ENCODE measurements around the gene CD47.

CD47 gene

DNA sequence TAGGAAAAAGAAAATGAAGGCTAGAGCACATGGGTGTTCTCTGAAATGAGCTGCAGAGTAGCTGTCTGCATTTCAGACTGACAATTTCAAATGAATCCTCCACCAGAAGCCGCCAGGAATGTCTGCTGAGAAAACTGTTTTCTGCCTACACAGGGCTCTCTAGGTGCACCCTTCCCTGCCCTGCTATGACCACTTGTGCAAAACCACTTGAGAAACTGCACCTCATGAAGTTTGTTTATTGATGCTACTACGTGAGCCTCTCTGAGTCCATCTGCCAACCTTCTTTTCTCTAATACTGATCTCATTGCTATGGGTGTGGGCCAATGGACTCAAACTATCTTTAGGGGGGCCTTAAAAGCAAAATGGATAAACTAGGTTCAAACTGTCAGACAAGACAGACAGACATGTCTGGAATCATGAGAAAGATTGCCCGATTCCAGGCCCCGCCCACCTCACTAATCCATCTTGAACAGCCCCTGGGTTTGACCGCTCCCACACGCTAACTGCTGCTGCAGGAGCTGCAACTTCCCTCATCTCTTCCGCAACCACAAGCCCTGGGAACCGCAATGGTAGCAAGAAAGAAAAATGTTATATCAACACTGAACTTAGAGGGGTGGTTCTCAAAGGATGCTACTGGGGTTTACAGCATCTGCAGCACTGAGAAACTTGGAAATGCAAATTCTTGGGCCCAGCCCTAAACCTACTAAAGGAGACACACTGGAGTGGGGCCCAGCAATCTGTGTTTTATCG, 9.0 kb upstream of the CD47 start:
- H3K9me3 ChIP-seq (replicated peaks in 1 of 11), result peaks cover 0 to 5% (median 0%) of the 10 kb centered on the region in 11 experiments; a peak in 1 of 22 replicates
- H3K36me3 ChIP-seq, result no peaks in the 10 kb centered on the region
- H4K20me1 ChIP-seq, result no peaks in the 10 kb centered on the region
- no peak overlapping the region for H3K4me3 ChIP-seq
- peak overlapping the region in 9 of 11 experiments; percentile 46 to 67 (median 63); a peak in 15 of 22 replicates for H3K9ac ChIP-seq
- H3K27ac ChIP-seq, result peak overlapping the region in 10 of 11 experiments; percentile 50 to 87 (median 82); a peak in 19 of 22 replicates
- peaks cover 37 to 60% (median 45%) of the 10 kb centered on the region in 10 experiments for H3K4me1 ChIP-seq
- TF ChIP-seq Cebpa-rat (IDR thresholded peaks at IDR 0.05), result peak in 10 of 11 experiments; percentile 53 to 94 (median 90); a peak in 18 of 22 replicates
- H3K4me2 ChIP-seq, result peak overlapping the region; percentile 64 to 90 (median 82)
- H3K27me3 ChIP-seq, result no peaks in the 10 kb centered on the region

- H4K20me1 ChIP-seq, result no peaks in the 10 kb centered on the region
- no peaks in the 10 kb centered on the region for H3K27me3 ChIP-seq
- H3K27ac ChIP-seq, result peak overlapping the region in 9 of 11 experiments; percentile 74 to 87 (median 83); a peak in 17 of 22 replicates
- peak overlapping the region in 9 of 11 experiments; percentile 10 to 58 (median 31); a peak in 8 of 22 replicates for H3K9ac ChIP-seq
- peak overlapping the region; percentile 64 to 90 (median 82) for H3K4me2 ChIP-seq
- no peaks in the 10 kb centered on the region for H3K36me3 ChIP-seq
- H3K4me1 ChIP-seq, result peaks cover 37 to 60% (median 45%) of the 10 kb centered on the region in 10 experiments
- no peak for TF ChIP-seq Cebpa-rat (IDR thresholded peaks at IDR 0.05)
- H3K9me3 ChIP-seq (replicated peaks in 1 of 11), result peaks cover 0 to 5% (median 0%) of the 10 kb centered on the region in 11 experiments; a peak in 1 of 22 replicates
- H3K4me3 ChIP-seq, result no peak overlapping the region
These were observed 8.4 kb upstream of the CD47 start for GRCh38 chr3:108099244-108099643.

DNA sequence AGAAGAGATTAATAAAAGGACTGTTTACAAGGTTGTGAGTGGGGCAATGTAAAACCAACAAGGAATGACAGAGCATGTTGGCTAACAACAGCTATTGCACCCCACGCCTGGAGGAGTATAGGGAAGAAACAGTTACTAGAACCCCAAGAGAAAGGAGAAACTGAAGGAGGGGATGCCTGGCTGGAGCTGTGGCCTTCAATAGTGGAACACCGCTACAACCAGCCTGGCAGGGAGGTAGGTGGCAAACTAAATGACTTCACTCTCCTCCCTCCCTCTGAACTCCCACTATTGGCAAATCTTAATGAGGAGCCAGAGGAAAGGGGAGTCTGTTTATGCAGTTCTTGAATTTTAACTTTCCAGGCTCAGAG, 7.2 kb upstream of the CD47 start:
- Histone ChIP-seq H3K4me2 (peak overlapping the region in 1 of 11 experiments; percentile 85; a peak in 1 of 22 replicates), H3K4me3 (no peak overlapping the region), H3K9me3 (replicated peaks in 1 of 11) (peaks cover 0 to 5% (median 0%) of the 10 kb centered on the region in 11 experiments; a peak in 1 of 22 replicates), H3K36me3 (no peaks in the 10 kb centered on the region), H3K27me3 (no peaks in the 10 kb centered on the region), H3K9ac (no peak overlapping the region), H3K4me1 (peaks cover 41 to 59% (median 44%) of the 10 kb centered on the region in 10 experiments), H3K27ac (peak overlapping the region in 6 of 11 experiments; percentile 4 to 87 (median 52); a peak in 6 of 22 replicates), H4K20me1 (no peaks in the 10 kb centered on the region)
- TF ChIP-seq Cebpa-rat (IDR thresholded peaks at IDR 0.05), result no peak

- no peak for TF ChIP-seq Cebpa-rat (IDR thresholded peaks at IDR 0.05)
- Histone ChIP-seq H4K20me1 (no peaks in the 10 kb centered on the region), H3K27me3 (no peaks in the 10 kb centered on the region), H3K4me3 (no peak overlapping the region), H3K4me1 (peaks cover 41 to 59% (median 44%) of the 10 kb centered on the region in 10 experiments), H3K36me3 (no peaks in the 10 kb centered on the region), H3K27ac (peak overlapping the region in 3 of 11 experiments; percentile 4 to 87 (median 81); a peak in 3 of 22 replicates), H3K9me3 (replicated peaks in 1 of 11) (peaks cover 0 to 5% (median 0%) of the 10 kb centered on the region in 11 experiments; a peak in 1 of 22 replicates), H3K4me2 (no peak overlapping the region), H3K9ac (no peak overlapping the region)
These were observed 6.6 kb upstream of the CD47 start for GRCh38 chr3:108097322-108098002.

GRCh38 chr3:108096532-108097321, 5.9 kb upstream of the CD47 start:
- Histone ChIP-seq H3K9ac (no peak overlapping the region), H3K4me1 (peaks cover 41 to 59% (median 44%) of the 10 kb centered on the region in 10 experiments), H3K27me3 (no peaks in the 10 kb centered on the region), H3K4me2 (no peak overlapping the region), H4K20me1 (no peaks in the 10 kb centered on the region), H3K36me3 (no peaks in the 10 kb centered on the region), H3K27ac (no peak overlapping the region), H3K4me3 (no peak overlapping the region), H3K9me3 (replicated peaks in 1 of 11) (peaks cover 0 to 5% (median 0%) of the 10 kb centered on the region in 11 experiments; a peak in 1 of 22 replicates)
- no peak for TF ChIP-seq Cebpa-rat (IDR thresholded peaks at IDR 0.05)

DNA sequence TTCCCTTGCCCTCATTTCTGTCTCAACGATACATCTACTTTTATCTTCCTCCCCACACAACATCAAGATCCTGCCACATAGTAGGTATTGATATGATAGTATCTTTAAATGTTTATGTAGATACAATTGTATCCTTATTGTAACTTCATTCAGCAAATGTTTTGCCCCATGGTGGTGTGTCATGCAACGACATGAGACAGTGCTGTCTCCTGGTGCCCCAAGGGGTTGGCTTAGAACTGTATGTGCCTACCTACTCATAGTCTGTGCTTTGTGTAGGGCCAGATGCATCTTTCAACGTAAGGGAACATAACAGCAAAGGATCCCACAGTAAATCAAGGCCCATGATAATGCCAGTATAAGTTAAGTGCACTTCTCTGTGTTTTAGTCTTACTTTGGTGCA, 2.8 kb upstream of the CD47 start:
- peaks cover 16 to 34% (median 22%) of the 10 kb centered on the region in 10 experiments for H3K4me1 ChIP-seq
- H3K9me3 ChIP-seq (replicated peaks in 1 of 11), result peaks cover 0 to 5% (median 0%) of the 10 kb centered on the region in 11 experiments; a peak in 1 of 22 replicates
- no peak for TF ChIP-seq Cebpa-rat (IDR thresholded peaks at IDR 0.05)
- H3K27me3 ChIP-seq, result no peaks in the 10 kb centered on the region
- H3K4me3 ChIP-seq, result no peak overlapping the region
- H4K20me1 ChIP-seq, result peaks cover 0 to 2% (median 0%) of the 10 kb centered on the region in 11 experiments; a peak in 3 of 22 replicates
- H3K9ac ChIP-seq, result no peak overlapping the region
- H3K4me2 ChIP-seq, result peak overlapping the region in 2 of 11 experiments; percentile 96 to 99; a peak in 2 of 22 replicates
- H3K36me3 ChIP-seq, result no peaks in the 10 kb centered on the region
- no peak overlapping the region for H3K27ac ChIP-seq

DNA sequence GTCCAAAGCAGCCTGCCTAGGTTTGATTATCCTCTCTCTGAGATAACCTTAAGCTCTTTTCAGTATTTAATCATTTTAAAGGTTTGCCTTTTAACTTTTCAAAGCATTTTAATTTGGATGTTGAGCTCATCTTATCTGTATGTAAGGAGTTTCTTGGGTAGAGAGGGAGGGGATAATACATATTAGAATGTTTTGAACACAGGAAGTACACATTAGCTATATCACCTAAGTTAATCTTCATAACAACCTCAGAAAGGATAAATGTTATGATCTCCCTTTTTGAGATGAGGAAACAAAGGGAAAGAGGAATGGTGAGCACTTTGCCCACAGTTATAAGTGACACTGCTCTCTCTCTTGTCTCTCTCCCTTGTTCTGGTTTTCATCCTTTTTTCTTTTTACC, 2.2 kb upstream of the CD47 start:
- Histone ChIP-seq H3K27ac (0 out of 22 replicates have a peak overlapping the region, but pooled peaks of 1 of the 11 experiments have one; percentile 91), H3K9me3 (replicated peaks in 1 of 11) (peaks cover 0 to 5% (median 0%) of the 10 kb centered on the region in 11 experiments; a peak in 1 of 22 replicates), H3K36me3 (no peaks in the 10 kb centered on the region), H3K4me2 (peak overlapping the region in 8 of 11 experiments; percentile 77 to 99 (median 89); a peak in 11 of 22 replicates), H3K9ac (no peak overlapping the region), H3K4me1 (peaks cover 21 to 34% (median 27%) of the 10 kb centered on the region in 10 experiments), H4K20me1 (peaks cover 0 to 8% (median 0%) of the 10 kb centered on the region in 11 experiments; a peak in 6 of 22 replicates), H3K27me3 (no peaks in the 10 kb centered on the region), H3K4me3 (no peak overlapping the region)
- TF ChIP-seq Cebpa-rat (IDR thresholded peaks at IDR 0.05), result no peak

DNA sequence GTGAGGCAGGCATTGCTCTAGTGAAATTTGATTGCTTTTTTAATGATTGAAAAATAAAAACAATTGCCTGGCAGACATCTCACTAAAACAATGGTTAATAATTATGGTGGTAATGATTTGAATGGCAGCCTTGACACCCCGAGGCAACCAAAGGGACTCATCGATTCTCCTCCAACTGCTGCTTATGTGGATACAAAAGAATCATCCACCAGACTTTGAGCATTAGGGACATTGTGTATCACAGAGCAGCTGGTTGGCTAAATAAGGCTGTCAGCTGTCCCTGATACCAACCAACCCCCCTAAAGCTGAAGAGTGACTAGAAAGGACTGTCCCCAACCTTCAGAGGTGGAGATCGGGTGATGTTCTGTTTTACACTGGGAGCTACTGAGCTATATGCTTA, 1.7 kb upstream of the CD47 start:
- H3K9ac ChIP-seq, result no peak overlapping the region
- no peak for TF ChIP-seq Cebpa-rat (IDR thresholded peaks at IDR 0.05)
- H3K27me3 ChIP-seq, result no peaks in the 10 kb centered on the region
- peaks cover 0 to 5% (median 0%) of the 10 kb centered on the region in 11 experiments; a peak in 1 of 22 replicates for H3K9me3 ChIP-seq (replicated peaks in 1 of 11)
- H3K36me3 ChIP-seq, result peaks cover 0 to 3% (median 0%) of the 10 kb centered on the region in 11 experiments; a peak in 2 of 22 replicates
- H3K4me2 ChIP-seq, result peak overlapping the region in 10 of 11 experiments; percentile 77 to 99 (median 89); a peak in 18 of 22 replicates
- no peak overlapping the region for H3K4me3 ChIP-seq
- H4K20me1 ChIP-seq, result peaks cover 0 to 13% (median 0%) of the 10 kb centered on the region in 11 experiments; a peak in 6 of 22 replicates
- H3K4me1 ChIP-seq, result peaks cover 24 to 37% (median 31%) of the 10 kb centered on the region in 10 experiments
- peak overlapping the region in 1 of 11 experiments; percentile 91; a peak in 1 of 22 replicates for H3K27ac ChIP-seq
